ENCODE data around the gene IFT172.

DNA sequence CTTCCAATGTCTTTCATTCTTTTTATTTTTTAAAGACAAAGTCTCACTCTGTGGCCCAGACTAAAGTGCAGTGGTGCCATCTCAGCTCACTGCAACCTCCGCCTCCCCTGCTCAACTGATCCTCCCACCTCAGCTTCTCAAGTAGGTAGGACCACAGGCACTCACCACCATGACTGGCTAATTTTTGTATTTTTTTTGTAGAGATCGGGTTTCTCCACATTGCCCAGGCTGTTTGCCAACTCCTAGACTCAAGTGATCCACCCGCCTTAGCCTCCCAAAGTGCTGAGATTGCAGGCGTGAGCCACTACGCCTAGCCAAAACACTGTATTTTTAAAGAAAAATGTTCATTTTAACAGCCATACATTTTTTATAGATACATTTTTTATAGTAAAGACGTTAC lies 19.8 kb upstream of the IFT172 start:
- TF ChIP-seq, protein P1, sequence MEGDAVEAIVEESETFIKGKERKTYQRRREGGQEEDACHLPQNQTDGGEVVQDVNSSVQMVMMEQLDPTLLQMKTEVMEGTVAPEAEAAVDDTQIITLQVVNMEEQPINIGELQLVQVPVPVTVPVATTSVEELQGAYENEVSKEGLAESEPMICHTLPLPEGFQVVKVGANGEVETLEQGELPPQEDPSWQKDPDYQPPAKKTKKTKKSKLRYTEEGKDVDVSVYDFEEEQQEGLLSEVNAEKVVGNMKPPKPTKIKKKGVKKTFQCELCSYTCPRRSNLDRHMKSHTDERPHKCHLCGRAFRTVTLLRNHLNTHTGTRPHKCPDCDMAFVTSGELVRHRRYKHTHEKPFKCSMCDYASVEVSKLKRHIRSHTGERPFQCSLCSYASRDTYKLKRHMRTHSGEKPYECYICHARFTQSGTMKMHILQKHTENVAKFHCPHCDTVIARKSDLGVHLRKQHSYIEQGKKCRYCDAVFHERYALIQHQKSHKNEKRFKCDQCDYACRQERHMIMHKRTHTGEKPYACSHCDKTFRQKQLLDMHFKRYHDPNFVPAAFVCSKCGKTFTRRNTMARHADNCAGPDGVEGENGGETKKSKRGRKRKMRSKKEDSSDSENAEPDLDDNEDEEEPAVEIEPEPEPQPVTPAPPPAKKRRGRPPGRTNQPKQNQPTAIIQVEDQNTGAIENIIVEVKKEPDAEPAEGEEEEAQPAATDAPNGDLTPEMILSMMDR (IDR thresholded peaks at IDR 0.05; ENCODE audit: insufficient read depth, low read length, poor library complexity, severe bottlenecking): no peak
- no peak for TF ChIP-seq EZH2phosphoT487 (conservative IDR thresholded peaks at IDR 0.05; ENCODE audit: low read length)

All from SU-DHL-6 (cell line).